ENCODE measurements around the gene STON2.
"Not testable (repeated sequence)": the region's sequence is repeated elsewhere in the genome, so short reads cannot be mapped to it uniquely, and the experiment has no call there.

The STON2 gene

GRCh38 chr14:81265636-81266169 is 134.4 kb downstream of the STON2 start:
- no peak for DNase-seq (ENCODE audit: low spot score)

DNA sequence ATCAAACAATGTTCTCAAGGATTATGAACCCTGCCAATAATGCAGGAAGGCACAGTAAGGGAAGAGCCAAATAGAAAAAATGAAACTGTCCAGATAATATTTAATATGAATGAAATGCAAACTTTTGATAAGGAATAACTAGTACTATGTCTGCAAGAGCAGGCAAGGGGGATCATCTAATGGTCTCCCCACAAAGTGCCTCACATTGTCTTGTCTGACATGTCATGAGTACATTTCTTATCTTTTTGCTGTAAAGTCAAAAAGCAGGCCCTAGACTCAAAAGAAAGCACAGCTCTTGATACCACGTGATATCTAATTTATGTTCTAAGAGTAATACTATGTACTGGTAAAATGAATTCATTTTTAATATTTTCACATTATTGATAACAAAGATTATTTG is 135.5 kb downstream of the STON2 start:
- DNase-seq (ENCODE audit: low spot score), result no peak

DNA sequence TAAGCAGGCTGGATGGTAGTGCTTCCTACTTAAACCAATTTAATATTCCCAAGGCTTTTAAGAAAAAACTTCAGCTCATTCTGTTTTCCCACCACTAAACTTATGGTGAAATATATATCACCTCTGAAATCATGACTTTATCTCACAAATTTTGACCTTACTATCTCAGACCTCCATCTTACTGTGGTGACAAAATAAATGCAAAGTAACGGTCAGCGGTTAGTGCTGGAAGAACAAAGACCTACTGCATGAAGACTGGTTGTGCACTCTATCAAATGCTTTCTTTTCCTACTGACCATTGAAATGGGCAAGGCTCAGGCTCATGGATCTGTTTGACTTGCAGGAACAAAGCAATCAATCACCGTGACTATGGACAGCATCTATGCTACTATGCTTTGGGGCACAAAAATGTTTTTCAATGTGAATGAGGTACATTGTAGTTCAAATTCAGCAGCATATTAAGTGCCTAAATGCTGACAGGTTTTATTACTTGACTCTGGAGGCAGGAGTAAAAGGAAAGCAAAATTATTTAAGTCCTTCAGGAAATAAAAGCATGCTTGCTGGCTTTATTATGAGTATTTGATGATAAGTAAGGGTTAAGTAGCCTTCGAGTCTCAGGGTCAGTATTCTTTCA is 136.2 kb downstream of the STON2 start:
- DNase-seq (ENCODE audit: low spot score), result no peak

DNA sequence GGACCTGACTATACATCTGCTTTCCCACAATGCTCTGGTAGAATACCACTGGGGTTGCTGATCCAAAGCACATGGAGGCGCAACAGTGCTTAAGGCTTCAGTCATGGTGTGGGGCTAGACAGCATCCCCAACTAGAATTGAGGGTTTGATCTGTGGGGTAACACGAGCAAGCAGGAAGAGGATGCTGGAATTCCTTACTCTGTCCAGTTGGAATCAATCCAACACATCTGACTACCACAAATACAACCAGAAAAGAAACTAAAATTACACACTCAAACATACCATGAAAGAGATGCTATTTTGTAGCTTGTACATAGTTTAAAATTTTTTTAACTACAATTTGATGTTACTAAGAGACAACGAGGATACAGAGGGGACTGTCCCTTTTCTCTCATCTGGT is 138.9 kb downstream of the STON2 start:
- no peak for DNase-seq (ENCODE audit: low spot score)

- no peak for DNase-seq (ENCODE audit: low spot score)
Observed at GRCh38 chr14:81260732-81261131, 139.4 kb downstream of the STON2 start.

DNA sequence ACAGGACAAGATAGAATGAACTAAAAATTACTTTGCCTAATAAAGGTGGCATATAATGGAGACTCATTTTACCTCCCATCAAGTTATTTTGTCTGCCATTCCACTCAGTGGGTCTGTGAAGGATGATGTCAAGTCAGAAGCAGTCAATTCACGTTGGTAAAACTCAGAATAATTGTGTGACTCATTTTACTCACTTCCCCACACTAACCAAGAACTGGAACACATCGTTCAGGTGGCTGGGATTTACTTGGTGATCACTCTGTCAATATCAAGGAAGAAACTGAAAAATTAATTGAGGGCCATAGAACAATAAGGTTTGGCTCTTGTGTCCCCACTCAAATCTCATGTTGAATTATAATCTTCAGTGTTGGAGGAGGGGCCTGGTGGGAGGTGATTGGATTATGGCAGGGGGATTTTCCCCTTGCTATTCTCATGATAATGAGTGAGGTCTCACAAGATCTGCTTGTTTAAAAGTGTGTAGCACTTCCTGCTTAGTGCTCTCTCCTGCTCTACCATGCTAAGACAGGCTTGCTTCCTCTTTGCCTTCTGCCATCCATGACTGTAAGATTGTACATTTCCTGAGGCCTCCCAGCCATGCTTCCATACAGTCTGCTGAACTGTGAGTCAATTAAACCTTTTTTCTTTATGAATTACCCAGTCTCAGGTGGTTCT is 143.7 kb downstream of the STON2 start:
- no peak for DNase-seq (ENCODE audit: low spot score)

GRCh38 chr14:81252278-81252677 is 147.8 kb downstream of the STON2 start:
- DNase-seq (ENCODE audit: low spot score), result no peak

DNA sequence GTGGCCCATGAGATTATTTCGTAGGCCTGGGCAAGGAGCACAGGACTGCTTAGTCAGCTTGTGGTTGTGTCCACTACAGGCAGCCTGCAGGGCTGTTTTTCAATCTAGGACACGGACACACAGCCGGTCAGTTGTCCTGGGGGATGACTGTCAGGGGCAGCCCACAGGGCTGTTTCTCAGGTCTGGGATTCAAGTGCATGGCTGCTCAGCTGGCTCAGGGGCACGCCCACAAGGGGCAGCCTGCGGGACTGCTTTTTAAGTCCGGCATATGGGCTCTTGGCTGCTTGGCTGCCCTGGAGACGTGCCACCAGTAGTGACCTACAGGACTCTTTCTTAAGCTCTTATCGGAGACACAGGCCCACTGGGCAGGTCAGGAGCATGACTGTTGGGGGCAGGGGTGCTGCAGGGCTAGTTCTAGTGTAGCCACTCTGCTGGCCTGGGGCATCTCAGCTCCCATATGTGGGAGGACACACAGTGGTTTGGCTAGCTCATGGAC is 152.8 kb downstream of the STON2 start:
- no peak for DNase-seq (ENCODE audit: low spot score)

DNA sequence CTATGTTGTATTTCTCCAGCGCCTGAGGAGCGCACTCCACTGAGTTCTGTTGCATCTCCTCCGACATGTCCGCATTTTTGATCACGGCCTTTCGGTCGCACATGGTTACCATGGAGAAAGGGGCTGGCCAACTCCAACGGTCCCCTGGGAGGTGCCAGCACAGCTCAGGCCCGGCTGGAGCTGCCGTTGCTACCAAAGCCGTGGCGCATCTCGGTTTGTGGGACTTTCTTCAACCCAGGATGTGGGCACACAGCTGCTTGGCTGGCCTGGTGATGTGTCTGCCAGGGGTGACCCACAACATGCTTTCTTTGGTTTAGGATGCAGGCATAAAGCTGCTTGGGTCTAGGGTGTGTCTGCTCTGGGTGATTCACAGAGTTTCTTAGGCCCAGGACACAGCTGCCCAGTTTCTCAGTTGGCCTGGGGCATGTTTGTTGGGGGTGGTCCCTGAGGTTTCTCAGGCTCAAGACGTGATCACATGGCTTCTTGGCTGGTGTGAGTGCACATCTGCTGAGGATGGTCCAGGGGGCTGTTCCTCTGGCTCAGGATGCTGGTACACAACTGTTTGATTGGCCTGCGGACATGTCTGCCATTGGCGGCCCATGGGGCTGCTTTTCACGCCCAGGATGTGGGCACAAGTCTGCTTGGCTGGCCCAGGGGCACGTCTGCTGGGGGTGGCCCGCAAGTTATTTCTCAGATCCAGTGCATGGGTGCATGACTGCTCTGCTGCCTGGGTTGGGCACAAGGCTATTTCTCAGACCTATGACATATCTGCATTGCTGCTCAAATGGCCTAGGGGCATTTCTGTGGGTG is 153.5 kb downstream of the STON2 start:
- no peak for DNase-seq (ENCODE audit: low spot score)

- no peak for DNase-seq (ENCODE audit: low spot score)
Observed at GRCh38 chr14:81245771-81246170, 154.4 kb downstream of the STON2 start.

- not testable (repeated sequence) for DNase-seq (ENCODE audit: low spot score)
Observed at GRCh38 chr14:81244431-81244830, 155.7 kb downstream of the STON2 start.

DNA sequence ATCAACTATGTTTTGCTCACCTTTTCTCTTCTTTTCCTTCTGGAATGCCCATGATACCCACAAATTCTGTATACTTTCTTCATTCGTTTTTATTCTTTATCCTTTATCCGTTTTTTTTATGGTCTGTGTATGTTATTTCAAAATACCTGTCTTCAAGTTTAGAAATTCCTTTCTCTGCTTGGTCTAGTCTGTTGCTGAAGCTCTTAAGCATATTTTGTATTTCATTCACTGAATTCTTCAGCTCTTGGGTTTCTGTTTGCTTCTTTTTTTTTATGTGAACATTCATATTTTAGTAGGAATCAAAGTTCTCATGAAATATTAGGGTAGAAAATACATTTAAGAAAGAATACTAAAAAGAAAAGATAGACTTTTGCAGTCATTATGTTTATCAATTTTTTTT is 156.6 kb downstream of the STON2 start:
- DNase-seq (ENCODE audit: low spot score), result no peak

DNA sequence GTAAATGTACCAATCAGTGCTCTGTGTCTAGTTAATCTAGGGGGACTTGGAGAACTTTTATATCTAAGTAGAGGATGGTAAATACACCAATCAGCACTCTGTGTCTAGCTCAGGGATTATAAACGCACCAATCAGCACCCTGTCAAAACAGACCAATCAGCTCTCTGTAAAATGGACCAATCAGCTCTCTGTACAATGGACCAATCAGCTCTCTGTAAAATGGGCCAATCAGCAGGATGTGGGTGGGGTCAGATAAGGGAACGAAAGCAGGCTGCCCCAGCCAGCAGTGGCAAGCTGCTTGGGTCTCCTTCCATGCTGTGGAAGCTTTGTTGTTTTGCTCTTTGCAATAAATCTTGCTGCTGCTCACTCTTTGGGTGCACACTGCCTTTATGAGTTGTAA is 163.3 kb downstream of the STON2 start:
- not testable (repeated sequence) for DNase-seq (ENCODE audit: low spot score)

DNA sequence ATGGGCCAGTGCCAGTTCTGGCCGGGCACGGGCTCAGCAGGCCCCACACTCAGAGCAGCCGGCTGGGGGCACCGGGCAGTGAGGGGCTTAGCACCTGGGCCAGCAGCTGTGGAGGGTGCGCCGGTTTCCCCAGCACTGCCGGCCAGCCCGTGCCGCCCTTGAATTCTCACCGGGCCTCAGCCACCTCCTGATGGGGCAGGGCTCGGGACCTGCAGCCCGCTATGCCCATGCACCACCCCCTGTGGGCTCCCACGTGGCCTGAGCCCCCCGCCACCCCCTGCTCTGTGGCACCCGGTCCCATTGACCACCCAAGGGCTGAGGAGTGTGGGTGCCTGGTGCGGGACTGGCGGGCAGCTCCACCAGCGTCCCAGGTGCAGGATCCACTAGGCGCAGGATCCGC is 164.0 kb downstream of the STON2 start:
- no peak for DNase-seq (ENCODE audit: low spot score)

DNA sequence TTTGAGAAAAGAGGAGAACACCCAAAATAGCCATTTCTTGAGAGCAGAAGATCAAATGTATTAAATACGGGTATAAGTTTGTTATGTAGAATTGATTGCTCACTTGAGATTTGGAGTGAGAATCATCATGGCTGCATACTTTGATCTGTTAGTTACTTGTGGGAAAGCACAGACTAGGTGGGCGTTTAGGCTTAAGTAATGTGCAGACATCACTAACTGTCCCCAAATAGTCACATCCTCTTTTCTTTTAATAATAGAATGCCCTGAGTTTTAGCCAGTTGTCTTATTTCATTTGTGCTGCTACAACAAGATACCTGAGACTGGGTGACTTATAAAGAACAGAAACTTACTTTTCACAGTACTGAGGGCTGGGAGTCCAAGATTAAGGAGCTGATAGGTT is 165.0 kb downstream of the STON2 start:
- DNase-seq (ENCODE audit: low spot score), result no peak

DNA sequence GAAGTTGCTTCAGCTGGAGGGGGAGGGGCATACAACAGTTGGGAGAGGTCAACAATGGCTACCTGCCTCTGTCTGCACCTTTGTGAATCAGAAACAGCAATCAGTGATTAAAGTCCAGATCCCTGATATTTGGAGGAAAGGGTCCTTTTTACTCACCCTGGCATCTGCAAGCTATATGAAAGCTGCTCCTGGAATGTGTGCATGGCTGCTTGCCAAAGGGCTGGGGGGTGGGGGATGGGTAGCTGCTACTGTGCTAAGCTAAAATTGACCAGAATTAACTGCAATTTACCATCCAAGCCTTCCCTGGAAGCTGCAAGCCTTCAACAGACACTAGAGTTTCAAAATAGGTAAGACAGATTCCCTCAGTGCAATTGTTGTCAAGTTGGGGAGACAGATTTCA is 165.8 kb downstream of the STON2 start:
- DNase-seq (ENCODE audit: low spot score), result no peak

- no peak for DNase-seq (ENCODE audit: low spot score)
Observed at GRCh38 chr14:81233615-81234014, 166.5 kb downstream of the STON2 start.

DNA sequence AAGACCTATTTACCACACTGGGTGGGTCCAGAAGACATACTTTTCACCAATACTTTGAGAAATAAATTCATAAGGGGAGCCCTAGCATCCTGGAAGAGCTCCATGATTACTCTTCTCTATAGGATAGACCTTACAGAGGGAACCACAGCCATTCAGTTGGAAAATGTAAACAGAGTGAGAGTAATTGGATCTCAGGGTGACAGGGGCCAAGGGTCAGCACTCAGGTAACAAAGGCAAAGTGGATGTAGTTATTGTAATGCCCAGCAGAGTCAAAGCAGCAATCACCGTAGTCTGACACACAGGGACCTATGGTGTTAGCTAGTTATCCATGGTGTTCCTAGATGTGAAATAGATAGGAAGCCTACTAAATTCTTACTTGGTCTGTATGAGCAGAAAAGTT is 168.6 kb downstream of the STON2 start:
- DNase-seq (ENCODE audit: low spot score), result no peak

DNA sequence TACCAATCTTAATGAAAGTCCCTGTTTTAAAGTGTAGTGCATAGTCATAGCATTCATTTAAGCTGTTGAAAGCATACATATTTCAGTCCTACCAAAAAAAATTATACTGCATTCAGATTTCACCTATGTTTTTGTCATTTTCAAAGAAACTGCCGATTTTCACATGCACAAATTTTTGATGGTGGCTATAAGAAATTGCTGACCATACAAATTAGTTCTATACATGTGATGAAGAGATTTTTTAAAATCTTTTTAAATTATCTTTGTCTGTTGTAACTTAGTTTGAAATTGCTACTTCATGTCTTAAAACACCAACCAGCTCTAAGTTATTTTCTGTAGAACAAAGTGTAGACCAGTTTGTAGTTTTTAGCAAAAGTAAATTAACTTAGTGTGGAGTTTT is 175.9 kb downstream of the STON2 start:
- DNase-seq (ENCODE audit: low spot score), result no peak

GRCh38 chr14:81223788-81224187 is 176.3 kb downstream of the STON2 start:
- not testable (repeated sequence) for DNase-seq (ENCODE audit: low spot score)

DNA sequence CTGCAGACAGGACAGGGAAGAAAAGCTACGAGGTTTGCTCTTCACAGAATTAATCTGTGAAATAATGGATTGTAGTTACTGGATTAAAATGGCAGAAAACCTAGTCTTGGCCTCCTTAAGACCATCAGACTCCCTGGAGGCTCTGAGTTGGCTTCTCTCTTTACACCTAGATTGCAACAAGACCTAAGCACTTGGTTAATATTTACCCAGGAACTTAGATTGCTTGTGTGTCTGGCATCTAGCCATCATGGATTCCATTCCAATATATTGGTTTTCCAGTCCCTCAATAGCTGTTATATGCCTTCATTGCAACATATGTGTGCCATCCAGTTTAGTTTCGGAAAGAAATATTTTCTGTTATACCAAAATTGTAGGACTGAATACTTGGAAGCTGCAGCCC is 177.4 kb downstream of the STON2 start:
- DNase-seq (ENCODE audit: low spot score), result no peak

GRCh38 chr14:81222126-81222525 is 178.0 kb downstream of the STON2 start:
- DNase-seq (ENCODE audit: low spot score), result no peak

DNA sequence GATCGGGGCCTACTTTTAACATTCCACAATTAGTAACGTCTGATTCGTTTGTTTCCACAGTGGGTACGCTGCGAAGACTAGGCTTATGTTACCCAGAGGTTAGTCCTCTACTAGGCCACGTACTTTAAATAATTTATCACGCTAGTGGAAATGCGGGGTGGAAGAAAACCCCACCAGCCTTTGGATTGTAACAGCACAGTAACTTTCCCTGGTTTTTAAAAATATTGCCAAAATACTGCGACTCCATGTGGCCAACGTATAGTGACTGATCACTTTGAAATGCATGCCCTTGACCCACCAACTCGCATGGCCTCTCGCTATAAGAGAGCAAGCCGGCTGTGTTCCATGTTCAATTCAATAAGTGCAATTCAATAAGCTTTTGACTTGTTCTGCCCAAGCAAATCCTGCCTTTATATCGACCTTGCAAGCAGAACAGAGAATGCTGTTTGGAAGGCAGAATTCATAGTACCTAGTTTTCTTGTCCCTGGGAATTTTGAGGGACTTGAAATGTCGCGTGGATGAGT is 178.5 kb downstream of the STON2 start:
- DNase-seq (ENCODE audit: low spot score), result no peak
